GM23338 (cell line): Measurements from ENCODE around the gene SLC26A6. TPM values are rescaled to one million over a fixed set of nuclear protein-coding genes. Genes with fewer than 3 reads are reported as not detected.

Source experiments
- ATAC-seq: fragments of 200-7000 bp; cut with Tn5 transposase; 3 replicates; pipeline ENCODE4 v1.9.1; 2020
- DNase-seq: peaks from one replicate; pipeline ENCODE4 v3.0.0-alpha.2; 2015; ENCODE audit warnings: low spot score
- H2AFZ ChIP-seq: fragments of 200-600 bp; sonication (generic); 2 replicates; pipeline ENCODE4 v1.8.0; 2016; ENCODE audit warnings: antibody characterized with exemption, mild to moderate bottlenecking, moderate library complexity
- H3F3A ChIP-seq: fragments of 200-600 bp; sonication (generic); replicated peaks from 2 replicates; pipeline ENCODE4 v1.8.0; 2017; ENCODE audit warnings: antibody characterized with exemption, mixed run types, low read depth
- H3K27ac ChIP-seq: fragments of 200-600 bp; sonication (generic); 2 replicates; pipeline ENCODE4 v1.6.1; 2016; ENCODE audit warnings: low read depth
- H3K27me3 ChIP-seq: fragments of 200-600 bp; sonication (generic); 2 replicates; pipeline ENCODE4 v1.8.0; 2016; ENCODE audit warnings: mild to moderate bottlenecking, mixed run types, moderate library complexity; ENCODE audit not compliant: insufficient read depth
- H3K36me3 ChIP-seq: fragments of 200-600 bp; sonication (generic); 2 replicates; pipeline ENCODE4 v1.8.0; 2016; ENCODE audit warnings: mild to moderate bottlenecking; ENCODE audit not compliant: insufficient read depth
- H3K4me1 ChIP-seq: fragments of 200-600 bp; sonication (generic); 2 replicates; pipeline ENCODE4 v1.8.0; 2016; ENCODE audit warnings: mild to moderate bottlenecking, moderate library complexity; ENCODE audit not compliant: insufficient read depth
- H3K4me2 ChIP-seq: fragments of 200-600 bp; sonication (generic); 2 replicates; pipeline ENCODE4 v1.7.1; 2017; ENCODE audit warnings: mixed run types
- H3K4me3 ChIP-seq: fragments of 200-600 bp; sonication (generic); 2 replicates; pipeline ENCODE4 v1.6.1; 2016; ENCODE audit warnings: mixed run types
- H3K79me2 ChIP-seq: fragments of 200-600 bp; sonication (generic); replicated peaks from 2 replicates; pipeline ENCODE4 v1.8.0; 2017; ENCODE audit warnings: mild to moderate bottlenecking; ENCODE audit not compliant: insufficient read depth
- H3K9me2 ChIP-seq: fragments of 200-600 bp; sonication (generic); 2 replicates; pipeline ENCODE4 v1.8.0; 2017; ENCODE audit not compliant: insufficient read depth
- H4K20me1 ChIP-seq: fragments of 200-600 bp; sonication (generic); replicated peaks from 2 replicates; pipeline ENCODE4 v1.8.0; 2017; ENCODE audit warnings: mild to moderate bottlenecking; ENCODE audit not compliant: insufficient read depth
- H3K27ac Mint-ChIP-seq: 2 replicates; pipeline ENCODE4 v1.8.0; 2020; ENCODE audit warnings: inconsistent platforms, mild to moderate bottlenecking, moderate library complexity, mixed read lengths
- H3K27me3 Mint-ChIP-seq: 3 replicates; pipeline ENCODE4 v1.8.0; 2022; ENCODE audit warnings: low read depth, mild to moderate bottlenecking, moderate library complexity, mixed read lengths, inconsistent platforms; ENCODE audit not compliant: insufficient read depth, poor library complexity
- H3K36me3 Mint-ChIP-seq: 3 replicates; pipeline ENCODE4 v1.8.0; 2021; ENCODE audit warnings: low read depth, mild to moderate bottlenecking, inconsistent platforms, moderate library complexity, mixed read lengths
- H3K4me1 Mint-ChIP-seq: 3 replicates; pipeline ENCODE4 v1.8.0; 2020; ENCODE audit warnings: mild to moderate bottlenecking, inconsistent platforms, mixed read lengths
- H3K4me3 Mint-ChIP-seq: 3 replicates; pipeline ENCODE4 v1.8.0; 2021; ENCODE audit warnings: moderate library complexity, mild to moderate bottlenecking, inconsistent platforms, mixed read lengths
- H3K9me3 Mint-ChIP-seq: 3 replicates; pipeline ENCODE4 v1.8.0; 2020; ENCODE audit warnings: moderate library complexity, mild to moderate bottlenecking, inconsistent platforms, mixed read lengths
- CREB1 ChIP-seq: fragments of 250-450 bp; sonication (Bioruptor Pico); IDR thresholded peaks from 2 replicates; pipeline ENCODE4 v1.5.0; 2020; ENCODE audit warnings: low read depth, mild to moderate bottlenecking, moderate library complexity
- CTCF ChIP-seq, 2 experiments: fragments of 200-600 bp in 1 of 2; sonication (generic) in 1 of 2; conservative IDR thresholded peaks; 2 replicates each; pipeline versions ENCODE4 v1.5.1 to v1.6.1; 2016 to 2017; ENCODE audit warnings: antibody characterized with exemption in 2 of 2, low read depth in 2 of 2, mild to moderate bottlenecking in 2 of 2, moderate library complexity in 1 of 2
- ETS1 ChIP-seq: IDR thresholded peaks from 2 replicates; pipeline ENCODE4 v1.6.1; 2016; ENCODE audit warnings: antibody characterized with exemption
- EZH2 ChIP-seq: fragments of 200-600 bp; sonication (generic); IDR thresholded peaks from one replicate; pipeline ENCODE4 v1.8.0; 2017; ENCODE audit warnings: antibody characterized with exemption, mild to moderate bottlenecking, low read depth; ENCODE audit not compliant: unreplicated experiment
- EZH2phosphoT487 ChIP-seq: fragments of 200-600 bp; sonication (generic); IDR thresholded peaks from one replicate; pipeline ENCODE4 v1.8.1; 2018; ENCODE audit warnings: antibody characterized with exemption; ENCODE audit not compliant: unreplicated experiment
- NANOG ChIP-seq: IDR thresholded peaks from 2 replicates; pipeline ENCODE4 v1.6.1; 2016; ENCODE audit warnings: antibody characterized with exemption, borderline replicate concordance
- POLR2AphosphoS5 ChIP-seq: IDR thresholded peaks from 2 replicates; pipeline ENCODE4 v1.6.1; 2016; ENCODE audit warnings: antibody characterized with exemption, low read depth
- polyA plus RNA-seq: library from polyadenylated mRNA; unstranded; fragments of >200 nt; fragmentation: Nextera tagmentation; extraction: Ambion mirVana; gene quantifications from 2 replicates; pipeline ENCODE4 v1.2.1, GENCODE V29; 2016
- total RNA-seq: library from RNA; depleted of rRNA; stranded (reverse); fragments of >200 nt; shearing (Covaris generic); gene quantifications from 2 replicates; pipeline ENCODE4 v1.2.3, GENCODE V29; 2014

Gene SLC26A6
- total and polyA plus RNA-seq, 2 experiments from 2014 or later, result 34.3 to 96.4 TPM

GRCh38 chr3:48612309-48612708 is 23.0 kb downstream of the SLC26A6 start:
- TF ChIP-seq EZH2 (no peak), EZH2phosphoT487 (no peak), CREB1 (CRISPR knock-in tag) (no peak), NANOG (no peak), CTCF (conservative IDR thresholded peaks at IDR 0.05; ENCODE audit: low read depth in 2 of 2) (no peak), ETS1 (no peak)
- Histone ChIP-seq H3K79me2 (peaks cover 18% of the 10 kb centered on the region), H2AFZ (no peak overlapping the region), H3K4me3 (no peak overlapping the region), H3K4me2 (no peak overlapping the region), H3K9me2 (no peaks in the 10 kb centered on the region), H3F3A (peaks cover 25% of the 10 kb centered on the region), H3K36me3 (peaks cover 17% of the 10 kb centered on the region), H3K27me3 (no peaks in the 10 kb centered on the region), H4K20me1 (no peaks in the 10 kb centered on the region), H3K4me1 (peaks cover 15% of the 10 kb centered on the region), H3K27ac (no peak overlapping the region)
- Mint-ChIP-seq H3K36me3 (peaks cover 35% of the 10 kb centered on the region), H3K4me1 (peaks cover 11% of the 10 kb centered on the region; the same call in 2 of the 3 replicates), H3K27ac (no peak overlapping the region), H3K9me3 (peaks cover 16% of the 10 kb centered on the region), H3K27me3 (peaks cover 15% of the 10 kb centered on the region), H3K4me3 (no peak overlapping the region)
- ATAC-seq (no peak), DNase-seq (no peak)

DNA sequence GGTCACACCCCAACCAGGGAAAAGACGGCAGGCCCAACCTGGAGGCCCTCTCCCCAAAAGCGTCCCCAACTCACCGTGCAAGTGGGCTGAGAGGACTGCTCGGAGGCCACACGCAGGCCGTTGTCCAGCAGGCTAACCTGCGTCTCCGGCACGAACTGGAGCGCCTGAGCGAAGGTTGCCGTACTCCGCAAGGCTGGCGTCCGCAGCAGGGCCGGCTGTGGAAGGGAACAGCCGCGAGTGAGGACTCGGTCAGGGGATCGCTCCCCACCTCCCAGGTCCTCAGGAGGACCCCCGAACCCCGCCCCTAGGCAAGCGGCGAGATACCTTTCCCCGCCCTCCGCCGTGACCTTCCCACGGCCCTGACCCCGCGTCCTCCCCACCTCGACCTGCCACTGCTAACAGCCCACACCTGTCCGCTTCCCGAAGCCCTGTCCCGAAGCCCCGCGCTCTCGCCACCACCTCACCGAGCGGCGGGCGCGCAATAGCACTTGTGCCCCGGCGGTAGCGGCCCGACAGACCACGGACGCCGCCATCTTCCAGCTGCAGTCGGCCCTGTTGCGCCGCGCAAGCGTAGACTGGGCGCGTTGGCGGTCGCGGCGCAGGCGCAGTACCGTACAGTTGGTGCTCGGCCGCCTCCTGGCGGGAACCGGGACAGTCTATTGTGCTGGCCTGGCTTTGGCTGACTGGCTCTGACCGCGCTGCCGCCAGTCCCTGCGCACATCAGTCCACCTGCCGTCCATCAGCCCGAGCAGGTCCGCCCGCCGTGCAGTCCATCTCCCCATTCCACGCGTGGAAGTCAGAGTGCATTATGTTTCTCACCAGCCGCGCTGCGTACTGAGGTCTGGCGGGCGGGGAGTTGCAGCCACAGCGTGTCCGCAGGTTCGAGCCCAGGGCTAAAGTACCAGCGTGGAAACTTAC is 25.9 kb downstream of the SLC26A6 start, which contains the start of gene UQCRC1:
TSS of gene UQCRC1 (minus strand) at position 559 of the 918 bp plus-strand sequence. CDS start at position 533, 26 bp downstream.
- Histone ChIP-seq H3K36me3 (peaks cover 24% of the 10 kb centered on the region), H3K79me2 (peaks cover 38% of the 10 kb centered on the region), H3K4me3 (peak within 1 kb of the TSS; percentile 88), H4K20me1 (no peaks in the 10 kb centered on the region; the same call in 1 of the 2 replicates), H3F3A (peaks cover 24% of the 10 kb centered on the region), H3K4me2 (peak within 1 kb of the TSS; percentile 84), H3K27ac (peak within 1 kb of the TSS; percentile 94), H2AFZ (peak within 1 kb of the TSS; percentile 96), H3K4me1 (peaks cover 15% of the 10 kb centered on the region), H3K27me3 (no peaks in the 10 kb centered on the region), H3K9me2 (no peaks in the 10 kb centered on the region)
- peak within 1 kb of the TSS; percentile 97 for H3K4me3 Mint-ChIP-seq
- H3K27ac Mint-ChIP-seq, result peak within 1 kb of the TSS; percentile 96
- H3K36me3 Mint-ChIP-seq, result peaks cover 43% of the 10 kb centered on the region
- TF ChIP-seq ETS1 (0 out of 2 replicates have a peak, but pooled peaks have one; percentile 14), EZH2 (no peak), POLR2AphosphoS5 (peak; percentile 99), CREB1 (CRISPR knock-in tag) (no peak), CTCF (conservative IDR thresholded peaks at IDR 0.05; ENCODE audit: low read depth in 2 of 2) (peak; percentile 31 to 64)
- H3K27me3 Mint-ChIP-seq, result peaks cover 9% of the 10 kb centered on the region
- ATAC-seq (peak; percentile 96), DNase-seq (peak; percentile 95)
- H3K4me1 Mint-ChIP-seq, result peaks cover 11% of the 10 kb centered on the region; the same call in 2 of the 3 replicates
- H3K9me3 Mint-ChIP-seq, result no peaks in the 10 kb centered on the region; the same call in 1 of the 3 replicates
